ENCODE data around the gene PRLH.

DNA sequence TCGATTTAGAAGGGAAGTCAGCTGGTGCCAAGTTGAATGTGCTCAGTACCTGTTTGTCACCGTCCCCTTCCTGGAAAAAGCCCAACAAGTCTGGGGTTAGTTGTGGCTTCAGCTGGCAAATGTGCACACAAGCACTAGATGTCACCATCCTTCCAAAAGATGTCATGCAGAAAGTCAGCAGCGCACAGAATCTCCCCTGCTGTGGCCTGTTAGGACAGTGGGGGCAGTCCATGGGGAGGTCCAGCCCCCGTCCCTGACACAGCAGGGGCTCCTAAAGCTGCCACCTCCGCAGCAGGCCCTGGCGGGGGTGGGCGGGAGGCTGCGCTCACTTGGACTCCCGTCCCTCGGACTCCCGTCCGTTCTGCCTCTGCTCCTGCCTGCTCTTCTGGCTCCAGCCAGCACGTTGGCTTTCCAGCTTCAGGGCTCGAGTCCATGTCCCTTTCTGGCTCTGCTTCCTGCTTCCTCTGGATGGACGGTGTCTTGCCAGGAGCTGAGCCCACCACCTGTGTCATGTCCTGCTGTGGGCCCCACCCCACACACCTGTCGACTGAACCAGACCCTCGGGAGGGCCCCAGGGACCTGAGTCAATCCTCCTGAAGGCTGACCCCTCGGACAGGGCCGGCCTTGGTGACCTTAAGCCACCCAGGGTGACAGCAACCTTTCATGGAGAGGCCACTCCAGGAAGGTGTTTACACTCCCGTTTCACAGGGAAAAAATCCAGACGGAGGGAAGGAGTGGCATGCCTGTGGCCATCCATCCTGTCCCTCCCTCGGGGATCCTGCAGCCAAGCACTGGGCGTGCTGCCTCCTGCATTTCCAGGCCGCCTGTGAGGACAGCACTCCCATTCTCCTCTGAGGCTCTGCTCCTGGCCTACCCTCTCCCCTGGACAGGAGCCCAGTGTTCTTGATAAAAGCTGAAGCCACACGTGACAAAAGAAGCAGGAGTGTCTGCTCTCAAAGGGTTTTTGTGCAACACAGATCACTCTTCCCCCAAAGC lies 15.7 kb downstream of the PRLH start:
- TF ChIP-seq, protein P1, sequence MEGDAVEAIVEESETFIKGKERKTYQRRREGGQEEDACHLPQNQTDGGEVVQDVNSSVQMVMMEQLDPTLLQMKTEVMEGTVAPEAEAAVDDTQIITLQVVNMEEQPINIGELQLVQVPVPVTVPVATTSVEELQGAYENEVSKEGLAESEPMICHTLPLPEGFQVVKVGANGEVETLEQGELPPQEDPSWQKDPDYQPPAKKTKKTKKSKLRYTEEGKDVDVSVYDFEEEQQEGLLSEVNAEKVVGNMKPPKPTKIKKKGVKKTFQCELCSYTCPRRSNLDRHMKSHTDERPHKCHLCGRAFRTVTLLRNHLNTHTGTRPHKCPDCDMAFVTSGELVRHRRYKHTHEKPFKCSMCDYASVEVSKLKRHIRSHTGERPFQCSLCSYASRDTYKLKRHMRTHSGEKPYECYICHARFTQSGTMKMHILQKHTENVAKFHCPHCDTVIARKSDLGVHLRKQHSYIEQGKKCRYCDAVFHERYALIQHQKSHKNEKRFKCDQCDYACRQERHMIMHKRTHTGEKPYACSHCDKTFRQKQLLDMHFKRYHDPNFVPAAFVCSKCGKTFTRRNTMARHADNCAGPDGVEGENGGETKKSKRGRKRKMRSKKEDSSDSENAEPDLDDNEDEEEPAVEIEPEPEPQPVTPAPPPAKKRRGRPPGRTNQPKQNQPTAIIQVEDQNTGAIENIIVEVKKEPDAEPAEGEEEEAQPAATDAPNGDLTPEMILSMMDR (IDR thresholded peaks at IDR 0.05; ENCODE audit: insufficient read depth, low read depth, low read length), result no peak
- TF ChIP-seq EZH2 (IDR thresholded peaks at IDR 0.05; ENCODE audit: insufficient read depth, low read length), result no peak
